ENCODE measurements around the gene RNFT2.

Gene RNFT2

GRCh38 chr12:116861320-116861719 is 123.2 kb downstream of the RNFT2 start:
- no peak overlapping the region for H3K4me3 ChIP-seq (ENCODE audit: low read length)
- no peak for TF ChIP-seq CTCF (conservative IDR thresholded peaks at IDR 0.05; ENCODE audit: low read depth, low read length)
- DNase-seq (ENCODE audit: low read depth): no peak

- H3K4me3 ChIP-seq (ENCODE audit: low read length): no peak overlapping the region
- no peak for TF ChIP-seq CTCF (conservative IDR thresholded peaks at IDR 0.05; ENCODE audit: low read depth, low read length)
- no peak for DNase-seq (ENCODE audit: low read depth)
Measured at GRCh38 chr12:116862167-116862566, 124.1 kb downstream of the RNFT2 start.

- DNase-seq (ENCODE audit: low read depth): peak; percentile 82
- H3K4me3 ChIP-seq (ENCODE audit: low read length): no peak overlapping the region
- TF ChIP-seq CTCF (conservative IDR thresholded peaks at IDR 0.05; ENCODE audit: low read depth, low read length): peak; percentile 82
Measured at GRCh38 chr12:116863275-116863767, 125.2 kb downstream of the RNFT2 start.

GRCh38 chr12:116864371-116865160 is 126.5 kb downstream of the RNFT2 start:
- H3K4me3 ChIP-seq (ENCODE audit: low read length): no peak overlapping the region
- DNase-seq (ENCODE audit: low read depth): peak; percentile 86
- TF ChIP-seq CTCF (conservative IDR thresholded peaks at IDR 0.05; ENCODE audit: low read depth, low read length): no peak

GRCh38 chr12:116867523-116867922 is 129.4 kb downstream of the RNFT2 start:
- DNase-seq (ENCODE audit: low read depth): no peak
- H3K4me3 ChIP-seq (ENCODE audit: low read length): no peak overlapping the region
- no peak for TF ChIP-seq CTCF (conservative IDR thresholded peaks at IDR 0.05; ENCODE audit: low read depth, low read length)

- DNase-seq (ENCODE audit: low read depth): no peak
- H3K4me3 ChIP-seq (ENCODE audit: low read length): no peak overlapping the region
- TF ChIP-seq CTCF (conservative IDR thresholded peaks at IDR 0.05; ENCODE audit: low read depth, low read length): no peak
Measured at GRCh38 chr12:116870306-116870705, 132.2 kb downstream of the RNFT2 start.

Measured in retinal pigment epithelial cell (primary cell).